ENCODE data around the gene GLIS1.

GLIS1 gene

DNA sequence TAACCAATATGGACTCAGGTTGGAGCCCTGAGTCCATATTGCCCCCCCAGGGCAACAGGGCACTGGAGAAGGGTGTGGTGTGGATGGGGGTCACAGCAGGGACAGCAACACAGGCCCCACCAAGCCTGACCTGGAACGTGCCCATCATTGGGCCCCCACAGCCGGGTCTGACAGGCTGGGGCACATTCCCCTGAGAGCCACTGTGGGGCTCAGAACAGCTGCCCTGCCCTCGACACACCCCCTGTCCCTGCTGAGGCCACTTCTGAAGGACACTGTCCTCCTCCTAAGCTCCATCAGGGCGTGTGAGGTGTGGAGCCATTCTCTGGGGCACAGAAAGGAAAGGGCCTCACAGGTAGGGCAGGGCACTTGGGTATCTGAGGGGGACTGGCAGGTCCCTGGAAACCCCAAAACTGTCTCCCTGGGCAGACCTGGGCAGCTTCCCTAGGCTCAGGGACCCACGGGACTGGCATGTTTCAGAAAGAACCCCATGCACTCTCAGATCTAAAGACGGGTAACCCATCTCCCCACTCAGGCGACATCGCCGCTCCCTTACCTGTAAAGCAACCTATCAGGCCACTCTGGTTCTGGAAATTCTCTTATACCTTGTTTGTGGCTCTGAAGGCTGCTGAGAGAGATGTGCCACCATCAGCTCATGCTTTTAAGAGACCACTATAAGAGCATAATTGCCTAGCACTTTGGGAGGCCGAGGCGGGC lies 184.2 kb downstream of the GLIS1 start:
- no peak for DNase-seq

DNA sequence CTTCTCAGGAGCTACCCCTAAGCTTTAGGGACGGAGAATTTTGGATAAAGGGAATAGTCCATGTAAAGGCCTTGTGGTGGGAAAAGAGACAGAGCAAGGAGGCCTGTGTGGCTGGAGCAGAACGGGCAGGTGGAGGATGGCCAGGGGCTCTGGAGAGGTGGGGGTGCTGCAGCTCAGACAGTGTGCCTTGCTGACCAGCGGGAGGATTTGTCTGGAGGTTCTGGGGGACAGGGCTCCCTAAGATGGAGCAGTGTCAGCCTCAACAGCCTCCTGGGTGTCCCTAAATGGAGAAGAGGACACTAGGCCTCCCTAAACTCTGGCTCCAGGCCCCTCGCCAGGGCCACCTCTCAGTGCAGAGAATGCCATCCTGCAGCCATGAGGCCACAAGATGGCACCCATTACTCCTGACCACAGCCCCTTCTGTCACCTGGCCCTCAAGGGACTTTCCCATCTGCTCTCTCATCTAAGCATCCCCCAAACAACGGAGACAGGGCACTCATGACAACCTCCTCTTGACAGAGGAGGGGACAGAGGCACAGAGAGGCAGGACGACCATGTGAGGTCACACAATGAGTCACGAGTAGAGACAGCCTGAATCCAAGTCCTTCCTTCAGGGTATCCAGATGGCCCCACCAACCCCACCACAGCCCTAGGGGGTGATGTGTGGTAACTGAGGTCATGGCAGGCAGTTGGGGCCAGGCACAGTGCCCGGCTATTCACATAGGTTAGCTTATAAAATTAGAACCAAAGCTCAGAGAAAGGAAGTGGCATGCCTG lies 185.0 kb downstream of the GLIS1 start:
- DNase-seq: no peak

DNA sequence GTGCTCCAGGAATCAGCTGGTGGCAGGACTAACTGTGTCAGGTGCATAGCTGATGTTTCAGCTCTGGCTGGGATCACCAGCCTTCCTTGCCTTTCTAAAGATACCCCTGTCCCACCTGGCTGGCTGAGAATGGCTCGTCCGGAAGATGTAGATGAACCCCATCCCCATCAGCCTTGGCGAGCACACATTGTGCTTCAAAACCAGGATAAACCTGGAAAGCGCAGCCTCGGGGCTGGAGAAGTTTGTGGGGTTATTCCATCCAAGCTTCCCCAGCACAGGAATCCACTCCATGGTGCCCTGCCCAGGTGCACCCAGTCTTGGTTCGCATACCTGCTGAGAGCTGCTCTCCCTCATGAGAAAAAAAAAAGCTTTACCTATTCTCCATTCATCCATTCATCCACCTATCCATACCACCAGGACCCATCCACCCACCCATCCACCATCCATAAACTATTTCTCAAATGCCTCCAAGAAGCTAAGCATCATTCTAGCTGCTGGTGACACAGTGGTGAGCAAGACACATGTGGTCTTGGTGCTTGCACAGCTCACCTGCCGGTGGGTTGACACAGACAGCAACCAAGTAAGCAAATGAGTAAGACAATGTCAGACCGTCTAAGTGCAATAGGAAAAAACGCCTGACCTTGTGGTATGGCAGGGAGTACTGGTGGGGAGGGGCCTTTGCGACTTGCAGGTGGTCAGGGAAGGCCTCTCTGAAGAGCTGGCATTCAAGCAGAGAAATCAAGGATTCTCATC lies 185.8 kb downstream of the GLIS1 start:
- no peak for DNase-seq

DNA sequence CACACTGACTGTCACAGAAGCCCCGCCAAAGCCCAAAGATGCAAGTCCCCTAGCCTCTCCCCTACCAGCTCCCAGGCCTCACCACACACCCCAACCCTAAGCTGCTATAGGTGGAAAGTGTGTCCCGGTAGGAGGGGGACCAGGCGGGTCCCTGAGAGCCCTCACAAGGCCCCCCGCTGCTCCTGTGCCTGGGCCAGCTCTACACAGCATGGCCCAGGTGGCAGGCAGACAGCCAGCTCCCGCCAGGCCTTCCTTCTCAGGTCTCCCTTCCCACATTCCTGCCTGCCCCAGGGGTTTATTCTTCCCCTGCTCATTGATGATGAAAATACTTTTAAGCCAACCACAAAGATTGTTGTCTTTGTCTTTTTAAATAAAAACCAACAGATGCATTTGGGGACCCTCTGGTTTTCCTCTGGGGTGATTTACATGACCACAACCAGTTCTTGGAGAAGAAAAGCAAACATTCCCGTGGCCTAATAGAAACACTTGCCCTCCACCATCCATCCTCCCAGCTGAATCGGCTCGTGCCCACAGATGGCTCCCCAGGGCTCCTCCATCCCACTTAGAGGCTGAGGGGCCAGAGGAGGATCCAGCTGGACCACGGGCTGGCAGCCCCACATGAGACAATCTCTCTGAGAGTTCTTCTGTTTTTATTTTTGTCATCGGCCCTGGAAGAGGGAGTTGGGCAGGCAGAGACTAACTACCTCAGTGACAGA lies 186.7 kb downstream of the GLIS1 start:
- DNase-seq: no peak

DNA sequence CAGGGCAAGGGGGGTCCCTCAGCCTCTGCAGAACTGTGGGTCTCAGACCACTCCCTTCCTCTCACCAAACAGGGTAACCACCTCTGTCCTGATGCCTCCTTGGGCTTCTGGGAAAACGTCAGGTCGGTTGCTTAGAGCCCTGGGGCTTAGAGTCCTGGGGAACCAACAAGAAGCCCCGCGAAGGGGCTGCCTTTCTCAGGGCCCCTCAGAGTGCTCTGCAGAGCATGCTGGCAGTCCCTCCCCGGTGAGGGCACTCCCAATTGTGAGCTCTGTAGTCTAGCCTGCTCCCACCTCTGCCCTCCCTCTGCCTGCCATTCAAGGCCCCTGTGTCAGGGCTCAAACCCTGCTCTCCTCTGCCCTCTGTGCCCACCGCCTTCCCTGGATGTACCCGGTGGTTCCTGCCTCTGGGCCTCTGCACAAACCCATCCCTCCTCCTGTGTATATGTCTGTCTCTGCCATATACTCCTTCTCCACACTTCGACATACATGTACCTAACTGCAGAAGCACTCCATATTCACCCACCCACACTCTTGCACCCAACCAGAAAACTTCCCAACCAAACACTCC lies 187.5 kb downstream of the GLIS1 start:
- no peak for DNase-seq

DNA sequence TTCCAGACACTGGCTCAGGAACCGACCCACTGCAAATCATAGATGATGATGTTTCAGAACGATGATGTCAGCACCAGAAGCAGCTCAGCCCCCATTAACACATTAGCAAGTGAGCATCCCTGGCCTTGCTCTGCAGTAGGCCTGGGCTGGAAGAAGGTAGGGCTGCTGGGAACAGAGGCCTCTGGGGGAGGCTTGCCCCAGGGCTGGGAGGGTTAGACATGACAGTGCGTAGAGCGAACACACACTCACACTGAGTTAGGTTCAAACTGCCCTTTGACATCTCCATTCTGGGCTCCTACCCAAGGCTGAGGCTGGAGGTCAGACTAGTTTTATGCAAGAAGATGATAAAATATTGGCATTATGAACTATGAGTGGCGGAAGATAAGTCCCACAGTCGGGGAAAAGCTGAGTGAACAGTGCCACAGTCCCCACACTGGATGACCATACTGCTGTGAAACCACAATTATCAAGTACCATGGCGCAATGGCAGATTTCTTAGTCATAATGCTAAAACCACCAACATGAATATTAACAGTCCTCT lies 188.7 kb downstream of the GLIS1 start:
- no peak for DNase-seq

DNA sequence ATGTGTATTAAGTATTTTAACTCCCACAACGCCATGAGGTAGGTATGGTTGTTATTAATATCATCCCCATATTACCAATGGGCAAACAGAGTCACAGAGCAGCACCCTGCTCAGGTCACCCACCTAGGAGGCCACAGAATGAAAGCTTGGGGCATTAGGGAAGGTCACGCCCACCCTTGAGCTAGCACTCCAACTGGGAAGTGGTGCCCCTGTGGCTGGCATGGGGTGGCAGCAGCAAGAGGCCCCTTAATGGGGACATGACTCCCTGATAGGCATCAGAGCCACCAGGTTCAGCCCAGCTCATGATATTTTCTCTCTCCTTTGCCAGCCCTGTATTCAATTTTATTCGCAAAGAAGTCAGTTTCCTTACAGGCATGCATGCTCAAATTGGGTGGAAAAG lies 189.2 kb downstream of the GLIS1 start:
- DNase-seq: no peak

DNA sequence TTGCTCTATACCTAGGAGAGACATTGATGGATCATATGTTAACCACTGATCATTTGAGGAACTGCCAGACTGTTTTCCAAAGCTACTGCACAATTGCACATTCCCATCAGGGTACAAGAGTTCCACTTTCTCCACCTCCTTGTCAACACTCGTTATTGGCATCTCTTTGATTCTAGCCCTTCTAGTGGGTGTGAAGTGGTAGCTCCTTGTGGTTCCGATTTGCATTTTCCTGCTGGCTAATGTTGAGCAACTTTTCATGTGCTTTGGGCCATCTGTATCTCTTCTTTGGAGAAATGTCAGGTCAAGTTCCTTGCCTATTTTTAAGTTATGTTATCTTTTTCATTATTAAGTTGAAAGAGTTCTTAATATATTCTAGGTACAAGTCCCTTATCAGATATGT lies 189.7 kb downstream of the GLIS1 start:
- no peak for DNase-seq

DNA sequence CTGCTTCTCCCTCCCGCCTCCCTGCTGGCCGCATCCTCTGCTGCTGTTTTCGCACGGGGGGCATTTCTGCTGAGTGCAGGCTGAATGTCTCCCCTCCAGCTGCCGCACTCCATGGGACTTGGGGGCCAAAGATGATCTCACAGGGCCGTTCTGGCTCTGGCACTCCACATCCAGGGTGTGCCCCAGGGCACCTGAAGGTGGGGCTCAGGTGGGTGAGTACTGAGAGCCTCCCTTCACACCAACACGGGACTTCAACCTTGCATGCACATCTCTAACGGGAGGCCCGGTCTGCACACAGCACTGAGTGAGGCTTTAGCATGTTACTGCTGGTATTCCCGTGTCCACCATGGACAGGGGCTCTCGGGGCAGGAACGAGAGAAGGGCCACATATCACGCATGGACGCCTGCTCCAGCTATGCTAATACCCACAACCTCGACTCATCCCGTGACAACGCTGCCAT lies 190.9 kb downstream of the GLIS1 start:
- no peak for DNase-seq

DNA sequence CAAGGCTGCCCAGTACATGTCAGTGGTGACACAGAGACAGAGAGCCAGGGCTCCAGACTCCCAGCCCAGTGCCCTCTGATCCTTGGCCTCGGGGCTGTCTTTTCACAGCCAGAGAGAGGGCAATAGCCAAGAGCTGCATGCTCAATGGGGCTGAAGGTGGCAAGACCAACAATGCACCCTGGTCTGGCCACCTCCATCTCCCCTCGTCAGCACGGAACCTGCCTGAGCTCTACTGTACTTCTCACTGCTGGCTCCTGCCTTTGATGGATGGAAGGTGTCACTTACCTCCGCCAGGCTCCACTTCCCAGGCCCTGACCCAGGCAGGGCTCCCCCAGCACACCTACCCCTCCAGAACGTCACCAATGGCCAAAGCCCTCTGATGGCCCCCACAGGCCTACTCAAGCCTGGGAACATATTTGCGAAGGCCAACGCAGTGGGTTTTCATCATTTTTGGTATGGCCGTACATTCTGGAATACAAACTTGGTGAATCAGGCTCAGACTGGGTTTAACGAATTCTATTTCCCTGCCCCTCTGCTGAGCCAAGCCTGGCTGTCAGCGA lies 191.7 kb downstream of the GLIS1 start:
- no peak for DNase-seq

DNA sequence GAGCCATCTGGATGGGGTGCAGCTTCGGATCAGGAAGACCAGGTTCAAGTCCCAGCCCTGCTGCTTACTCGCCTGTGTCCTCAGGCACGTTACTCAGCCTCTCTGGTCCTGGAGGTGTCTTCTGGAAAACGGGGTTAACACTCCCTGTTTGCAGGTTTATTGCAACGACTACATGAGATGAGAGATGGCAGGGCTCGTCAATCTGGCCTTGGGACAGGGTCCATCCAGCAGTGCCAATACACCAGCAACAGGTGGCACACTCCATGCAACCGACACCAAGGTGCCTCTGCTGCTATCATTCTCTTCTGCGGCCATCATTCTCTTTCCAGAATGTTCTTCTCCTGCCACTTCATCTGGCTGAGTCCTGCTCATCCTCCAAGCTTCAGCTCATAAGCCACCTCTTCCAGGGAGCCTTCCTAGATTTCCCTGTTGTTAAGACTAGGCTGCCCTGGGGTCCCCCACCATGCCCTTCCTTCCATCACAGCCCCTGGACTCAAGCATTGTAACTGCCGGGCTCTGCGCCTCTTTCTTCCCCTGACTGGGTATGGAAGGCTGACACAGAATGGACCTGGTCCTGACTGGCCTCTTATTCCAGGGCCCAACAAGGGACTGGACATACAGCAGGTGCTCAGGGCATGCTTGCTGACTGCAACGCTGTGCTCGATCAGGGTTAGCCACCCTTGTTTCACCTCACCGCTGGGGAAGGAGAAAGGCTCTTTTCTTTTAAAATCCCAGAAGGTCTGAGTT lies 192.4 kb downstream of the GLIS1 start:
- no peak for DNase-seq

DNA sequence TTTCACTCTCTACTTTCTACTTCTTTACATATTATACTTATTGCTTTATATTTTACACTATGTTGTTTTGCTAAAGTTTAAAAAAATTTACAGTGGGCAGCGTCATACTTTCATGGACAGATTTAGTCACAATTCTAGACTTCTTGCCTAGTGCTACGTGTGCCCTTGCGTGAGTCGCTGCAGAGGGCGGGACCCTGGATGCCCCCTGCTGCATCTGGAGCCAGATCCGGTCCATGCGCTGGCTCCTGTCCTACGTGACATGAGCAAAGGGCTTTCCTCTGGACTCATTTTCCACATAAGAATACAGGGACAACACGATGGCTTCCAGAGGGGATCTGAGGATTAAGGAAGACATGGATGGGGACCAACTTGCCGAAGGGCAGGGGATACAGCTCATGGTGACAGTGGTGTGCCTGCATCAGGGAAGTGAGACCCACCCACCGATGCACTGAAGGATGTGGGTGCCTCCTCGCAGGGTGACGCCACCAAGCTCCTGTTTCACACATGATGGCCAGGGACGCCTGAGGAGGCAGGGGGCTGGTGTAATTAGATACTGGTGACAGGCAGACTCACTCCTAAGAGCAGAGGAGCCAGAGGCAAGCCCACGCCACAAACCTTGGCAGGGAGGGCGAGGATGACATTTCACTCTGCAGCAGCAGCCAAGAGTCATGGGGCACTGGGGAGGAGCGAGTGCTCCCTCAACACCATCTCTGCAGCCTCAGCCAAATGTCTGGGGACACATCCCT lies 193.1 kb downstream of the GLIS1 start:
- DNase-seq: no peak

DNA sequence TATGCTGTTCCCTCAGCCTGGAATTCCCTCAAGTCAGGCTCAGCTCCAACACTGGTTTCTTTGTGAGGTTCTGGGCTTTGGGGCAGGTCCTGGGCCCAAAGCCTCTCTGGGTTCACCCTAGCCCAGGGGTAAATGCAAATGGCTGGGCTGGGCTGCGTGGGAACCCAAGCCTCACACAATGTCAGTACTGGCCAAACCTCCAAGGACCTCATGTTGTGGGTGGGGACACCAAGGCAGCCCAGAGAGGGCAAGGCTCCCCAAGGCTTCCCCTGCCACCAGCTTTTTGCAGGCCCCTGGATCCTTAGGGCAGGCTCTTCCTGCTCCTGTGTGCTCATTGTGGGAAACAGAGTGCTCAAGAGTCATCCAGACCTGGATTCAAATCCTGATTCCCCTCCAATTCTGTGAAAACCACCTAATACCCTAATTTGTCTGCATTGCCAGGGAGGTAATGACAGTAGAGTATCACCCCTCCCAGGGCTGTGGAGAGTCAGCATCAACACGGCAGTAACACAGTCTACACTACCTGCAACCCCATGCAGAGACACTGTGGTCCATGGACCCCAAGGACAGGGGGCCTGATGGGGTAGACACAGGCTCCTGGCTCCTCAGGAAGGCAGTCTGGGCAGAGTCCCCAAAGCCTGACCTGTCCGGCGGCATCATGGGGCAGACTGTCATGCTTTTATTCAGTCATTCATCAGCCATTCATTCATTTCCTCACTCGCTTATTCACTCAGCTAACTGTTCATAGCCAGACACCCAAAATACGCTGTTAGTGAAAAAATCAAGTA lies 194.0 kb downstream of the GLIS1 start:
- no peak for DNase-seq

DNA sequence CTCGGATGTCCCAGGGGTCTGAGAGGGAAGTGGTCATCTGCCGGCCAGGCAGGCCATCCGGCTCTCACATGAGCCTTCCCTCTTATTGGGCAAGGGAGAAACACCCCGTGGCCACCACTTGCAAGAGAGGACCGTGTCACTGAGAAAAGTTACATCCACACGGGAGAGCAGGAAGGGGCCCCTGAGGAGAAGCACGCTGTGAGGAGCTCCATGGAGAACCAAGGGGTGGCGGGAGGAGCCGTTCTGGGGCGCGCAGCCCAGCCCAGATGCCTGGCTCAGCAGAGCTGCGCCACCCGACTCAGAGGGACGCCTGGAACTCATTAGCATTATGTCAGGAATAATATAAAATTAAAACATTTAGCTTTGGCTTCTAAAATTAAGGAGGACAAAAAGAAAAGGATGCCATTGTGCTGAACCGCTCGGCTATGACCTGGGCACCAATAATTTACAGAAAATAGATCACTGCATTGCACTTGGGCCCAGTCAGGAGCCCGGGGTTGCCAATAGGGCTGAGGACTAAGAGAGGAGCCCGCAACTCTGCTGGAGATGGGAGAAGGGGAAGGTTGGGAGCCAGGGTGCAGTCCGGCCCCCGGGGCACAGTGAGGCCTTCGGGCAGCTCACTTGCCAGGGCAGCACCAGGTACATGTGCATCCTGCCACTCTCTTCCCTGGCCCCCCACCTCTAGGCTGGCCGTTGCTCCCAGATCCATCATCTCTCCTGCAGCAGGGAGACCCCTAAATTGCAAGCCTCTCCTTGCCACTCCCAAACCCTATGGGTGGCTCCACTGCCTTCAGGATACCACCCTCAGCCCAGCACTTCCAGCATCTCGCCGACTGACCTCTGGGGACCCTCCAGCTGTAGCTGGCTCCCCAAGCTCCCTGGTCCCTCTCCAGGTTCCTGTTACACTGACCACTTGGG lies 194.9 kb downstream of the GLIS1 start:
- DNase-seq: no peak

DNA sequence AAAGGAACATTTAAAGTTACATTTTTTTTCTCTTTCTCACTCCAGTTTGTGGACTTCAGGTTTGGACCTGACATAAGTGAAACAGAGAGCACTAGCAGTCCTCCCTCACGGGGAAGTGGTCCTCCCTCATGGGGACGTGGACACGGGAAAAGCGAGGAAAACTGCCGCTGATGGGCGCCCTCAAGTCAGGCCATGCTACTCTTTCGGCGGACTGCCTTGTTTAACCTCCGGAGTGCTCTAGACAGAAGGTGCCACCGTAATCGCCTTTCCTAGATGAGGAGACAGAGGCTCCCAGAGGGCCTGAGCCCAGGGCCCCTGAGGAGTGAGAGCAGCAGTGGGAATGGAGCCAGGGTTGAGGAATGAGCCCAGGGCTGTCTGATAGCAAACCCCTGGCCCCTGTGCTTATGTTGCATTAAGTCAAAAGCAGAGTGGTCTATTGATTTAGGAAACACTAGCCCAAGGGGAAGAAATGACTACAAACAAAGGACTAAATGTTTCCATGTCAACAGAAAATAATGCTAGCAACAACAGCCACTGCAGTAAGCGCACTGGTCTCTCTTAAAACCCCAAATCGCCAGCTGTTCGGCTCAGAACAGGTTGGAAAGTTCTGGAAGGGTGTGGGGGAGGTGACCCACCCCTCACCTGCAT lies 195.7 kb downstream of the GLIS1 start:
- DNase-seq: no peak

DNA sequence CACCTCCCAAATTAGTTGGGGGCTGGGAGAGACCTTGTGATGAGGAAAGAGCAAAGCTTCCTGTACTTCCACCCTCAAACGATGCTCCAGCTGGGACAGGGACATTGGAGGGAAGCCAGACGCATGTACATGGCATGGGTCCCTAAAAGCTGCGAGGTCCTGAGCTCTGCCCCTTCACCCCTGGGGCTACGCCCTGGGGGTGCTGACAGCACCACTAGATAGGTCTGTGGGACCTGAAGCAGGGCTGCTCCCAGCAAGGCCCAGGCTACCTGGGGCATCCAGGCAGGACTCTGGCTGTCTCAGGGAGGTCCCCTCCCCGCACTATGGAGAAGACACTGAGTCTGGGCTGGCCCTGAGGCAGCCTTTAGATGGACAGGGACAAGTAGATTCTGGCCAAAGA lies 196.4 kb downstream of the GLIS1 start:
- no peak for DNase-seq

DNA sequence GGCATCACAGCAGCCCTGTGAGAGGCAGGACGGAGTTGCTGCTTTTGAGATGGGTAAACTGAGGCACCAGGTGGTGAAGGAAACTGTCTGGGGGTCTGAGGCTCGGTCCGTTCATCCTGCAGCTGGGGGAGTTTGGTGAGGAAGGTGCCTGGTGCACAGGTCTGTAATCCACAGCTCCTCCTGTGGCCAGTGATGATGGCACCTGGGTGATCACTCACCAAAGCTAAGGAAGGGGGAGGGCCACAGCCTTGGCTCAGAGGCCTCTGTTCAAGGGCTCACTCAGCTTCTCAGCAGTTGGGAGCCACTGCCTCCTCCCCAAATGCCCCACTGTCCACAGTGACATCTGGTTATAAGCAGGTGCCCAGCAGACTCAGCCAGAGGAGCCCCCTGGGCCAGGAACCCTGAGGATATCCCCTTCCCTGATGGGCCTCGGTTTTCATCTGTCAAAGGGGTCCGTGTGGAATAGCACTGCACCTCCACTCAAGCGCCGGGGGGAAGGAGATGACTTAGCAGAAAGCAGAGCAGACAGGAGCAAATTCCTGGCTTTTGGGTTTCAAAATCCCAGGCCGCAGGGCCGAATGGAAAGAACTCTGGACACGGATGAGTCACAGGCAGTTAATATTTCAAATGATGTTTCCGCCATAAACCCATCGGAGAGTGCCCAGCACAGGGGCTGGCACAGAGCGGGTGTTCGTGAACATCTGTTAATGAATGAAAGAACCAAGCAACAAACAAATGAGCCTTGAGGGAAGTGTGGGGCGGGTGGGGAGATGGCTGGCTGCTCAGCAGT lies 197.0 kb downstream of the GLIS1 start:
- DNase-seq: no peak

Data from NCI-H2081 treated with DMSO at 0.1 percent for 48 hours (cell line).